Activated naive CD8-positive, alpha-beta T cell treated with anti-CD3 and anti-CD28 coated beads, Interleukin-2, amount 50 U/mL, for 24 hours (primary cell): ENCODE data around the gene PCNT.

Experiments
- ATAC-seq: fragments of 150-1000 bp; cut with Tn5 transposase; one replicate; pipeline ENCODE4 v1.10.0; 2021
- DNase-seq: peaks from one replicate; pipeline ENCODE4 v3.0.0; 2021
- H3K27ac Mint-ChIP-seq: one replicate; pipeline ENCODE4 v1.8.0; 2021; ENCODE audit warnings: mild to moderate bottlenecking, mixed read lengths
- H3K27me3 Mint-ChIP-seq: one replicate; pipeline ENCODE4 v1.8.0; 2021; ENCODE audit warnings: mixed read lengths
- H3K36me3 Mint-ChIP-seq: one replicate; pipeline ENCODE4 v1.8.0; 2021; ENCODE audit warnings: low read depth, mixed read lengths
- H3K4me1 Mint-ChIP-seq: one replicate; pipeline ENCODE4 v1.8.0; 2021; ENCODE audit warnings: mixed read lengths
- H3K4me3 Mint-ChIP-seq: one replicate; pipeline ENCODE4 v1.8.0; 2021; ENCODE audit warnings: mild to moderate bottlenecking, moderate library complexity, mixed read lengths
- H3K9me3 Mint-ChIP-seq: one replicate; pipeline ENCODE4 v1.8.0; 2021; ENCODE audit warnings: mixed read lengths

Gene PCNT

DNA sequence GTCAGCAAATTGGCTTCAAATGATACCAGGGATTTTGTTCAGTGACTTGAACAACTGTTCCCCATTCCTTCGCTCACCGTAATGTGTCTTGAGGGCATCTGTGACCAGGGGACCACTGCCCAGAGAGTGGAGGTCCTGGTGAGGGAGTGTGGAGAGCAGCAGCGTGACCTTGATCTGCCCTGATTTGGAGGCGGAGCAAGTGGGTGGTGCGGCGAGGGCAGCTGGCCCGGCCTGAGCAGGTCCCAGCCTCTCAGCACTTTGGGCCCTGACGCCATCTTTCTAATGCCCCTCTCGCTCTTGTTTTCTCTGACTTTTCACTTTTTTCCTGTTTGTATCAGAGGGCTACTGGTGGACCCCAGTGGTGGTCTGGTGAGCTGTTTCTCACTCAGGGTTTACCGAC lies 165.8 kb downstream of the PCNT start:
- H3K27ac Mint-ChIP-seq: no peak overlapping the region
- peaks cover 46% of the 10 kb centered on the region for H3K36me3 Mint-ChIP-seq

DNA sequence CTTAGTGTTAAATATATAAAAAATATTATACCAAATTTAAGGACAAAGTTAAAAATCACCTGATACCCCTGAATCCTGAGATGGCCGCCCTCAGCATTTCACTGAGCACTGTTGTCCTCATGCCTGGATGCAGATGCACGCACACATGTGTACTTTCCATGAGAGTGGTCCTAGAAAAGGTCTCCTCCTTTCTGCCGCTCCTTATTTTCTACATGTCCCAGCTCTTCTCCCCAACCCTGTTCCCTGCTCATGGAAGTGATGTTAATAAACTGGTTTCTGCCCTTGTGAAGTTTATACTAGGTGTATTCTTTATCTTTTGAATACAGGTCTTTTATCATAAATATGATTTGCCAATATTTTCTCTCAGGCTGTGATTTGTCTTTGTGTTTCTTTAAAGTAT lies 167.6 kb downstream of the PCNT start:
- no peaks in the 10 kb centered on the region for H3K9me3 Mint-ChIP-seq
- H3K4me3 Mint-ChIP-seq: no peak overlapping the region
- no peaks in the 10 kb centered on the region for H3K4me1 Mint-ChIP-seq
- H3K27ac Mint-ChIP-seq: no peak overlapping the region
- H3K27me3 Mint-ChIP-seq: no peaks in the 10 kb centered on the region
- peaks cover 41% of the 10 kb centered on the region for H3K36me3 Mint-ChIP-seq
- ATAC-seq: no peak
- DNase-seq: no peak

More for the DNA sequence above, 165.8 kb downstream of the PCNT start:
- no peak for ATAC-seq
- DNase-seq: no peak
- Mint-ChIP-seq H3K27me3 (no peaks in the 10 kb centered on the region), H3K4me3 (no peak overlapping the region), H3K4me1 (no peaks in the 10 kb centered on the region), H3K9me3 (no peaks in the 10 kb centered on the region)

DNA sequence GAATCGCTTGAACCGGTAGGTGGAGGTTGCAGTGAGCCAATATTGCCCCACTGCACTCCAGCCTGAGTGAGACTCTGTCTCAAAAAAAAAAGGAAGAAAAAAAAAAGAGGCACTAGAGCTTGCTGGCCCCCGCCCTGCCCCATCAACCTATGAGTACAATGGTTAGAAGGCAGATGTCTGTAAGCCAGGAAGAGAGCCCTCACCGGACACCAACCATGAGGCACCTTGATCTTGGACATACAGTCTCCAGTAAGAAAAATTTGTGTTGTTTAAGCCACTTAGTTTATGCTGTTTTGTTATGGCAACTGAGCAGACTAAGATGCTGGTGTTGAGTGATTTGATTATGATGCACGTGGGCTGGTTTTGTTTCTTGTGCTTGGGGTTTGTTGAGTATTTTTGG lies 168.9 kb downstream of the PCNT start:
- ATAC-seq (no peak), DNase-seq (no peak)
- Mint-ChIP-seq H3K36me3 (peaks cover 38% of the 10 kb centered on the region), H3K4me1 (no peaks in the 10 kb centered on the region), H3K9me3 (no peaks in the 10 kb centered on the region), H3K27me3 (no peaks in the 10 kb centered on the region), H3K27ac (no peak overlapping the region), H3K4me3 (no peak overlapping the region)

DNA sequence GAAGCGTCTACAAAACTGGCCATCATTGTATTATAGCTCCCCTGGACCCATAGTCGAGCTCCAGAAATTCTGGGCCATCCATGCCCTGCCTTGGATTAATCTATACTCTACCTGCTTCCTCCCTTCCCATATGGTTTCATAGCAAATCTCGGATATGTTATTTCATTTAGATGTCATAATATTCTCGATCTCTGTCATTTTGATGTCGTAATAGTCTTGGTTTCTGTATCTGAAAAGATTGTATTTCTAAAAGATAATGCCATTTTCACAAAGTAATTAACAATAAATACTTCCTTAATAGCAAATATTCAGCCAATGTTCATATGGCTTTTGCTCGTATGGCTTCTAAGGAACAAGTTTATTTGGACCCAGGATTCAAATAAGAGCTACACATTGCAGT lies 169.9 kb downstream of the PCNT start:
- H3K9me3 Mint-ChIP-seq: no peaks in the 10 kb centered on the region
- H3K36me3 Mint-ChIP-seq: peaks cover 43% of the 10 kb centered on the region
- ATAC-seq (no peak), DNase-seq (no peak)
- H3K4me1 Mint-ChIP-seq: no peaks in the 10 kb centered on the region
- H3K4me3 Mint-ChIP-seq: no peak overlapping the region
- no peaks in the 10 kb centered on the region for H3K27me3 Mint-ChIP-seq
- H3K27ac Mint-ChIP-seq: no peak overlapping the region
